Diencephalon (tissue), 1 donor: ENCODE measurements around the gene TAF13. TPM values are rescaled to one million over a fixed set of nuclear protein-coding genes. Genes with fewer than 3 reads are reported as not detected.

Source experiments
- small RNA-seq: library from RNA; depleted of rRNA; stranded (forward); fragments of <200 nt; gene quantifications from one replicate; pipeline ENCODE3, GENCODE V24; 2014
- total RNA-seq: library from RNA; depleted of rRNA; stranded (reverse); fragments of >200 nt; gene quantifications from one replicate; pipeline ENCODE4 v1.2.3, GENCODE V29; 2014

Gene TAF13
- 79.6 TPM for total RNA-seq

GRCh38 chr1:109075531-109076490 lies at the start of gene TAF13:
TAF13 (minus strand) TSS chr1:109076003; CDS start chr1:109075947, 56 bp downstream.

GRCh38 chr1:109113590-109114341 lies 38.0 kb upstream of the TAF13 start, which contains the start of gene ELAPOR1:
ELAPOR1 (plus strand) TSS chr1:109114115; CDS start chr1:109114184, 69 bp downstream.

GRCh38 chr1:109090196-109091077 lies 14.6 kb upstream of the TAF13 start, which contains the start of gene TMEM167B:
TMEM167B (plus strand) TSS chr1:109090764; CDS start chr1:109090873, 109 bp downstream.

GRCh38 chr1:109041621-109042468 lies 34.0 kb downstream of the TAF13 start, which contains the start of gene WDR47:
WDR47 (minus strand) TSS chr1:109042102; CDS start chr1:109023512, 18,590 bp downstream.

Small RNA genes within 50 kb of the gene (small RNA-seq; reads per million reads assigned to genes)
- gene AL356488.2 (not detected), gene BX679664.1 (not detected)

Other genes with a start within 250 kb of the TAF13 start
- gene AKNAD1, start 218.9 kb downstream of the TAF13 start, total RNA-seq: 2.8 TPM
- 60.4 TPM for gene GPSM2, start 199.0 kb downstream of the TAF13 start, total RNA-seq
- gene CLCC1, start 112.5 kb downstream of the TAF13 start, total RNA-seq: 39.4 TPM
- gene WDR47, start 33.9 kb downstream of the TAF13 start, total RNA-seq: 195 TPM
- 38.3 TPM for gene TMEM167B, start 14.8 kb upstream of the TAF13 start, total RNA-seq
- gene ELAPOR1, start 38.1 kb upstream of the TAF13 start, total RNA-seq: 13.6 TPM
- 136 TPM for gene SARS1, start 137.9 kb upstream of the TAF13 start, total RNA-seq
- gene CELSR2, start 173.5 kb upstream of the TAF13 start, total RNA-seq: 40.8 TPM
- gene PSRC1, start 207.1 kb upstream of the TAF13 start, total RNA-seq: 12.0 TPM
- 0.23 TPM for gene MYBPHL, start 231.0 kb upstream of the TAF13 start, total RNA-seq